B cell (primary cell): ENCODE results near the gene RASGRF2. TPM values are rescaled to one million over a fixed set of nuclear protein-coding genes. Genes with fewer than 3 reads are reported as not detected.

ENCODE experiments used
- ATAC-seq: fragments of 200-7000 bp; cut with Tn5 transposase; one replicate; pipeline ENCODE4 v1.10.0; 2021; ENCODE audit warnings: low read depth, mild to moderate bottlenecking, moderate number of reproducible peaks, moderate library complexity
- CTCF ChIA-PET: fragments of 350-600 bp; sonication (Branson Sonifier 250); formaldehyde crosslinking; loops from one replicate; lab custom pipeline; 2021; ENCODE audit warnings: antibody characterized with exemption, inconsistent platforms; lab: Charles Lee
- POLR2A ChIA-PET: fragments of 350-600 bp; sonication (Branson Sonifier 250); formaldehyde crosslinking; loops from one replicate; lab custom pipeline; 2021; ENCODE audit warnings: antibody characterized with exemption; lab: Charles Lee
- DNase-seq: peaks from one replicate; pipeline ENCODE4 v3.0.0; 2013
- H2AFZ ChIP-seq: 2 replicates; pipeline ENCODE4 v1.6.1; 2012; ENCODE audit warnings: mild to moderate bottlenecking, low read depth, low read length; ENCODE audit not compliant: insufficient read depth, poor library complexity, severe bottlenecking
- H3K27ac ChIP-seq, 2 donors: 1 replicate in 1 of 2; 2 replicates in 1 of 2; pipeline ENCODE4 v1.5.1; 2012 to 2013; ENCODE audit warnings: low read length in 2 of 2, mild to moderate bottlenecking in 2 of 2, moderate library complexity in 1 of 2
- H3K27me3 ChIP-seq, 4 experiments: fragments of 200-600 bp in 1 of 4; sonication (generic) in 1 of 4; replicated peaks in 1 of 4; 1 replicate in 2 of 4; 2 replicates in 2 of 4; pipeline versions ENCODE4 v1.6.1 to v1.7.0; 2013 to 2016; ENCODE audit warnings: low read length in 3 of 4, mild to moderate bottlenecking in 2 of 4, mixed read lengths in 1 of 4, moderate library complexity in 1 of 4; ENCODE audit not compliant: insufficient read depth in 4 of 4, control insufficient read depth in 3 of 4; ENCODE audit errors: control extremely low read depth in 1 of 4
- H3K36me3 ChIP-seq, 2 experiments: replicated peaks in 1 of 2; 1 replicate in 1 of 2; 2 replicates in 1 of 2; pipeline versions ENCODE4 v1.6.1 to v1.7.1; 2013; ENCODE audit warnings: low read length in 1 of 2; ENCODE audit not compliant: insufficient read depth in 2 of 2, control insufficient read depth in 1 of 2; ENCODE audit errors: control extremely low read depth in 1 of 2, extremely low read depth in 1 of 2
- H3K4me1 ChIP-seq, 2 donors: fragments of 200-600 bp in 1 of 2; sonication (generic) in 1 of 2; 1 replicate in 1 of 2; 2 replicates in 1 of 2; pipeline versions ENCODE4 v1.5.1 to v1.6.1; 2013 to 2017; ENCODE audit warnings: low read length in 2 of 2; ENCODE audit not compliant: control insufficient read depth in 2 of 2, insufficient read depth in 2 of 2
- H3K4me2 ChIP-seq: replicated peaks from 2 replicates; pipeline ENCODE3; 2012; ENCODE audit warnings: mild to moderate bottlenecking, low read depth, low read length; ENCODE audit not compliant: poor library complexity, severe bottlenecking
- H3K4me3 ChIP-seq, 5 experiments: fragments of 200-600 bp in 1 of 5; sonication (generic) in 1 of 5; 1 replicate in 3 of 5; 2 replicates in 2 of 5; pipeline versions ENCODE4 v1.5.1 to v1.7.0; 2011 to 2016; ENCODE audit warnings: low read length in 4 of 5, mild to moderate bottlenecking in 4 of 5, low read depth in 2 of 5, control low read depth in 1 of 5, moderate library complexity in 1 of 5; ENCODE audit not compliant: insufficient read depth in 1 of 5; ENCODE audit errors: control extremely low read depth in 1 of 5, extremely low read depth in 1 of 5
- H3K79me2 ChIP-seq: fragments of 200-600 bp; sonication (generic); one replicate; pipeline ENCODE4 v1.6.0; 2016; ENCODE audit warnings: low read length; ENCODE audit not compliant: control insufficient read depth, insufficient read depth
- H3K9ac ChIP-seq: fragments of 200-600 bp; sonication (generic); 2 replicates; pipeline ENCODE4 v1.6.1; 2017; ENCODE audit warnings: mild to moderate bottlenecking, low read length, moderate library complexity
- H3K9me3 ChIP-seq, 3 donors: one replicate each; pipeline versions ENCODE4 v1.6.1 to v1.7.1; 2013; ENCODE audit warnings: low read length in 2 of 3; ENCODE audit not compliant: control insufficient read depth in 2 of 3, insufficient read depth in 1 of 3; ENCODE audit errors: control extremely low read depth in 1 of 3
- H4K20me1 ChIP-seq: 2 replicates; pipeline ENCODE4 v1.6.0; 2012; ENCODE audit warnings: mild to moderate bottlenecking, low read length; ENCODE audit not compliant: insufficient read depth, control insufficient read depth, poor library complexity, severe bottlenecking
- H3K27ac Mint-ChIP-seq: one replicate; pipeline ENCODE4 v1.8.0; 2021; ENCODE audit warnings: mixed read lengths
- H3K27me3 Mint-ChIP-seq: one replicate; pipeline ENCODE4 v1.8.0; 2021; ENCODE audit warnings: mixed read lengths
- H3K4me1 Mint-ChIP-seq: one replicate; pipeline ENCODE4 v1.8.0; 2021; ENCODE audit warnings: mixed read lengths
- H3K4me3 Mint-ChIP-seq: one replicate; pipeline ENCODE4 v1.8.0; 2021; ENCODE audit warnings: mixed read lengths
- H3K9me3 Mint-ChIP-seq: one replicate; pipeline ENCODE4 v1.8.0; 2022; ENCODE audit warnings: mixed read lengths; ENCODE audit not compliant: insufficient read depth
- CTCF ChIP-seq: fragments of 200-600 bp; IDR thresholded peaks from one replicate; pipeline ENCODE4 v1.8.0; 2022; ENCODE audit warnings: antibody characterized with exemption, mild to moderate bottlenecking
- EZH2 ChIP-seq: IDR thresholded peaks from 2 replicates; pipeline ENCODE4 v1.6.1; 2012; ENCODE audit warnings: borderline replicate concordance, low read depth, mild to moderate bottlenecking, moderate library complexity, low read length; ENCODE audit not compliant: insufficient read depth, poor library complexity, severe bottlenecking
- WGBS: methylation state at CpG from one replicate; pipeline ENCODE4 v1.1.5; 2013; ENCODE audit warnings: missing lambda C conversion rate; ENCODE audit not compliant: insufficient coverage; 5-methylcytosine and 5-hydroxymethylcytosine counted together
- intact Hi-C: fragments of 100-400 bp; cut with micrococcal nuclease; formaldehyde crosslinking; loops from one replicate; pipeline ENCODE4 v1.10.0; 2022
- polyA plus RNA-seq: library from polyadenylated mRNA; depleted of rRNA; stranded (reverse); fragments of >200 nt; gene quantifications from 2 replicates; pipeline ENCODE4 v1.2.3, GENCODE V29; 2012
- total RNA-seq, 2 donors: library from RNA; stranded (reverse); fragments of 120-200 nt in 1 of 2; gene quantifications; 1 replicate in 1 of 2; 2 replicates in 1 of 2; pipeline versions ENCODE4 v1.2.3 to v1.2.4, GENCODE V29; 2013 to 2022

The RASGRF2 gene
- total and polyA plus RNA-seq, 2 donors (not counting 1 experiment from before 2014, with no cell fraction given), result 0.04 to 0.37 TPM

GRCh38 chr5:80933036-80933435, 27.1 kb upstream of the RASGRF2 start:
- H3K4me3 Mint-ChIP-seq, result no peak overlapping the region
- intact Hi-C loops, result no loop called here
- 93% methylated on average over 2 of the region's 2 CpGs for WGBS
- no peaks in the 10 kb centered on the region for H3K79me2 ChIP-seq
- peaks cover 0 to 1% of the 10 kb centered on the region in 2 donors for H3K4me1 ChIP-seq
- H3K27me3 ChIP-seq, result no peaks in the 10 kb centered on the region
- ATAC-seq (no peak), DNase-seq (no peak)
- H3K27me3 Mint-ChIP-seq, result no peaks in the 10 kb centered on the region
- POLR2A ChIA-PET, result no interaction called here
- no peaks in the 10 kb centered on the region for H3K36me3 ChIP-seq
- no peak overlapping the region for H3K4me2 ChIP-seq
- no peak overlapping the region for H3K27ac Mint-ChIP-seq
- H3K9ac ChIP-seq, result no peak overlapping the region
- H2AFZ ChIP-seq, result no peak overlapping the region
- no peaks in the 10 kb centered on the region for H3K4me1 Mint-ChIP-seq
- H3K27ac ChIP-seq, result no peak overlapping the region
- H3K4me3 ChIP-seq, result no peak overlapping the region
- CTCF ChIA-PET, result no interaction called here
- TF ChIP-seq CTCF (no peak), EZH2 (no peak)
- H3K9me3 ChIP-seq, result no peaks in the 10 kb centered on the region
- H3K9me3 Mint-ChIP-seq, result no peaks in the 10 kb centered on the region
- H4K20me1 ChIP-seq, result no peaks in the 10 kb centered on the region

GRCh38 chr5:80934751-80935150, 25.4 kb upstream of the RASGRF2 start:
- no peak for DNase-seq
- intact Hi-C loops, result no loop called here
- Histone ChIP-seq H3K27me3 (no peaks in the 10 kb centered on the region), H3K36me3 (no peaks in the 10 kb centered on the region), H3K79me2 (no peaks in the 10 kb centered on the region), H3K9ac (no peak overlapping the region), H3K4me3 (no peak overlapping the region), H3K9me3 (peaks cover 0 to 5% (median 0%) of the 10 kb centered on the region in 3 donors), H2AFZ (no peak overlapping the region), H3K4me1 (no peaks in the 10 kb centered on the region), H3K4me2 (no peak overlapping the region), H4K20me1 (no peaks in the 10 kb centered on the region), H3K27ac (no peak overlapping the region)
- H3K27ac Mint-ChIP-seq, result no peak overlapping the region
- no peak for TF ChIP-seq CTCF
- no peak for TF ChIP-seq EZH2
- ATAC-seq, result no peak
- no peak overlapping the region for H3K4me3 Mint-ChIP-seq
- WGBS, result 96% methylated on average over 4 of the region's 4 CpGs
- no peaks in the 10 kb centered on the region for H3K4me1 Mint-ChIP-seq
- no peaks in the 10 kb centered on the region for H3K9me3 Mint-ChIP-seq
- ChIA-PET CTCF (no interaction called here), POLR2A (no interaction called here)
- H3K27me3 Mint-ChIP-seq, result no peaks in the 10 kb centered on the region
